ENCODE results near the gene ATP2A1. TPM values are rescaled to one million over a fixed set of nuclear protein-coding genes. Genes with fewer than 3 reads are reported as not detected.
A peak's percentile ranks its signal among the peaks of the same experiment; 100 is the strongest.

ATP2A1 gene
- total and polyA plus RNA-seq, 2 of the 13 experiments (the other 11 are each of a cell fraction or from before 2014, with no cell fraction given), result 3.2 to 12.5 TPM

DNA sequence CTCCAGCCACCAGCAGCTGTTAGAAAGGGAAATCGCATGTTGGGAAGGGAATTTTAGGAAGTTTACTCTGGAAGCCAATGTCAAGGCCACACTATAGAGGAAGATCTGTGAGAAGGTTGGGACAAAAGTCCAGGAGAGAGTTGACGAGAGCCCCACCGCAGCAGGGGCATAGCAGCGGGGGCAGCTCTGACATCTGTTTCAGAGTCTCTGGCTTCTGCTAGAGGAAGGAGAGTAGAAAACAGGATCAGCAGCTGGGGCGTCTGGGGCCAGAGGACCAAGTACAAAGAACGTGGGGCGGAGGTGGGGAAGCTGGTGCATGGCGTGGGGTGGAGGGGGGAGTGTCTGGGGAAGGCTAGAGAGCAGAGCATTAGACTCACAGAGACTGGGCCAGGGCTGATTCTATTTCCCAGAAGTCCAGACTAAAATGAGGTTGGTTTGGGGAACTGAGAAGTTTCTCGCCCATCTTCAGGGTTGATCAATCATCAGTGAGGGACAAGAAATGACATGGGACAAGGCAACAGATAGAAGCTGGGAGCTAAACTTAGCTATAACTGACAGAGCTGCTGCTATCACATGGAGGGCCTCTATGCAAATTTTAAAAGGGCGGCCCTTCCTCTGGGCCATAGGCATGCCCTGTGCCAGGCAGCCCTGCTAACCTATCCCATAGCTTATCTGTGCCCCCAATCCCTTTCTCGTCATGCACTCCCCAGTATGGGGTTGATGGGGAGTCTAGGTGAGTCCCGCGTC, 45.5 kb downstream of the ATP2A1 start (continued):
- TF ChIP-seq, protein P1, sequence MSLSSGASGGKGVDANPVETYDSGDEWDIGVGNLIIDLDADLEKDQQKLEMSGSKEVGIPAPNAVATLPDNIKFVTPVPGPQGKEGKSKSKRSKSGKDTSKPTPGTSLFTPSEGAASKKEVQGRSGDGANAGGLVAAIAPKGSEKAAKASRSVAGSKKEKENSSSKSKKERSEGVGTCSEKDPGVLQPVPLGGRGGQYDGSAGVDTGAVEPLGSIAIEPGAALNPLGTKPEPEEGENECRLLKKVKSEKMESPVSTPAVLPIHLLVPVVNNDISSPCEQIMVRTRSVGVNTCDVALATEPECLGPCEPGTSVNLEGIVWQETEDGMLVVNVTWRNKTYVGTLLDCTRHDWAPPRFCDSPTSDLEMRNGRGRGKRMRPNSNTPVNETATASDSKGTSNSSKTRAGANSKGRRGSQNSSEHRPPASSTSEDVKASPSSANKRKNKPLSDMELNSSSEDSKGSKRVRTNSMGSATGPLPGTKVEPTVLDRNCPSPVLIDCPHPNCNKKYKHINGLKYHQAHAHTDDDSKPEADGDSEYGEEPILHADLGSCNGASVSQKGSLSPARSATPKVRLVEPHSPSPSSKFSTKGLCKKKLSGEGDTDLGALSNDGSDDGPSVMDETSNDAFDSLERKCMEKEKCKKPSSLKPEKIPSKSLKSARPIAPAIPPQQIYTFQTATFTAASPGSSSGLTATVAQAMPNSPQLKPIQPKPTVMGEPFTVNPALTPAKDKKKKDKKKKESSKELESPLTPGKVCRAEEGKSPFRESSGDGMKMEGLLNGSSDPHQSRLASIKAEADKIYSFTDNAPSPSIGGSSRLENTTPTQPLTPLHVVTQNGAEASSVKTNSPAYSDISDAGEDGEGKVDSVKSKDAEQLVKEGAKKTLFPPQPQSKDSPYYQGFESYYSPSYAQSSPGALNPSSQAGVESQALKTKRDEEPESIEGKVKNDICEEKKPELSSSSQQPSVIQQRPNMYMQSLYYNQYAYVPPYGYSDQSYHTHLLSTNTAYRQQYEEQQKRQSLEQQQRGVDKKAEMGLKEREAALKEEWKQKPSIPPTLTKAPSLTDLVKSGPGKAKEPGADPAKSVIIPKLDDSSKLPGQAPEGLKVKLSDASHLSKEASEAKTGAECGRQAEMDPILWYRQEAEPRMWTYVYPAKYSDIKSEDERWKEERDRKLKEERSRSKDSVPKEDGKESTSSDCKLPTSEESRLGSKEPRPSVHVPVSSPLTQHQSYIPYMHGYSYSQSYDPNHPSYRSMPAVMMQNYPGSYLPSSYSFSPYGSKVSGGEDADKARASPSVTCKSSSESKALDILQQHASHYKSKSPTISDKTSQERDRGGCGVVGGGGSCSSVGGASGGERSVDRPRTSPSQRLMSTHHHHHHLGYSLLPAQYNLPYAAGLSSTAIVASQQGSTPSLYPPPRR (CRISPR knock-in tag; IDR thresholded peaks at IDR 0.05; ENCODE audit: borderline replicate concordance), result peak; percentile 57; the same call in 1 of the 2 replicates
- peak; percentile 30; the same call in 1 of the 2 replicates for TF ChIP-seq ZNF292 (CRISPR knock-in tag; IDR thresholded peaks at IDR 0.05; ENCODE audit: borderline replicate concordance, low read depth)
- TF ChIP-seq SMAD1 (CRISPR knock-in tag; IDR thresholded peaks at IDR 0.05; ENCODE audit: borderline replicate concordance, low read depth), result no peak
- TF ChIP-seq RFXAP (CRISPR knock-in tag; IDR thresholded peaks at IDR 0.05; ENCODE audit: borderline replicate concordance), result 0 out of 2 replicates have a peak, but pooled peaks have one; percentile 50
- peak; percentile 74 for TF ChIP-seq TEAD3 (CRISPR knock-in tag; optimal IDR thresholded peaks at IDR 0.05; ENCODE audit: borderline replicate concordance)
- 0 out of 2 replicates have a peak, but pooled peaks have one; percentile 31 for TF ChIP-seq ZMYM4 (CRISPR knock-in tag; IDR thresholded peaks at IDR 0.05)
- TF ChIP-seq SCMH1 (CRISPR knock-in tag; IDR thresholded peaks at IDR 0.05; ENCODE audit: borderline replicate concordance), result no peak
- no peak for TF ChIP-seq NFYB (CRISPR knock-in tag; IDR thresholded peaks at IDR 0.05)
- TF ChIP-seq ELF4 (CRISPR knock-in tag; IDR thresholded peaks at IDR 0.05; ENCODE audit: borderline replicate concordance), result peak; percentile 64; the same call in 1 of the 2 replicates
- TF ChIP-seq, protein P2, sequence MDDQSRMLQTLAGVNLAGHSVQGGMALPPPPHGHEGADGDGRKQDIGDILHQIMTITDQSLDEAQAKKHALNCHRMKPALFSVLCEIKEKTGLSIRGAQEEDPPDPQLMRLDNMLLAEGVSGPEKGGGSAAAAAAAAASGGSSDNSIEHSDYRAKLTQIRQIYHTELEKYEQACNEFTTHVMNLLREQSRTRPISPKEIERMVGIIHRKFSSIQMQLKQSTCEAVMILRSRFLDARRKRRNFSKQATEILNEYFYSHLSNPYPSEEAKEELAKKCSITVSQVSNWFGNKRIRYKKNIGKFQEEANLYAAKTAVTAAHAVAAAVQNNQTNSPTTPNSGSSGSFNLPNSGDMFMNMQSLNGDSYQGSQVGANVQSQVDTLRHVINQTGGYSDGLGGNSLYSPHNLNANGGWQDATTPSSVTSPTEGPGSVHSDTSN (CRISPR knock-in tag; IDR thresholded peaks at IDR 0.05; ENCODE audit: borderline replicate concordance), result no peak
- TF ChIP-seq ZNF468 (CRISPR knock-in tag; IDR thresholded peaks at IDR 0.05), result no peak
- TF ChIP-seq MATR3 (CRISPR knock-in tag; IDR thresholded peaks at IDR 0.05), result no peak
- TF ChIP-seq TCF12 (IDR thresholded peaks at IDR 0.05), result no peak
- TF ChIP-seq TCF12 (CRISPR knock-in tag; IDR thresholded peaks at IDR 0.05), result 0 out of 2 replicates have a peak, but pooled peaks have one; percentile 9
- TF ChIP-seq, protein P3, sequence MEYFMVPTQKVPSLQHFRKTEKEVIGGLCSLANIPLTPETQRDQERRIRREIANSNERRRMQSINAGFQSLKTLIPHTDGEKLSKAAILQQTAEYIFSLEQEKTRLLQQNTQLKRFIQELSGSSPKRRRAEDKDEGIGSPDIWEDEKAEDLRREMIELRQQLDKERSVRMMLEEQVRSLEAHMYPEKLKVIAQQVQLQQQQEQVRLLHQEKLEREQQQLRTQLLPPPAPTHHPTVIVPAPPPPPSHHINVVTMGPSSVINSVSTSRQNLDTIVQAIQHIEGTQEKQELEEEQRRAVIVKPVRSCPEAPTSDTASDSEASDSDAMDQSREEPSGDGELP (IDR thresholded peaks at IDR 0.05; ENCODE audit: borderline replicate concordance, low read depth), result peak; percentile 74
- TF ChIP-seq FOXM1 (CRISPR knock-in tag; IDR thresholded peaks at IDR 0.05), result no peak
- peak in 1 of 2 experiments; percentile 55; a peak in 1 of 4 replicates for TF ChIP-seq EP300 (IDR thresholded peaks at IDR 0.05; ENCODE audit: low read depth in 2 of 2, low read length in 2 of 2)
- TF ChIP-seq EP300 (CRISPR knock-in tag; IDR thresholded peaks at IDR 0.05; ENCODE audit: borderline replicate concordance), result no peak
- TF ChIP-seq CREB1 (IDR thresholded peaks at IDR 0.05), result no peak
- 0 out of 2 replicates have a peak, but pooled peaks have one; percentile 3 for TF ChIP-seq CREB1 (CRISPR knock-in tag; IDR thresholded peaks at IDR 0.05)
- no peak for TF ChIP-seq ZNF326 (CRISPR knock-in tag; IDR thresholded peaks at IDR 0.05; ENCODE audit: borderline replicate concordance)
- 0 out of 2 replicates have a peak, but pooled peaks have one; percentile 54 for TF ChIP-seq ZNF337 (CRISPR knock-in tag; IDR thresholded peaks at IDR 0.05; ENCODE audit: borderline replicate concordance, low read depth)
- TF ChIP-seq SAP130 (CRISPR knock-in tag; IDR thresholded peaks at IDR 0.05; ENCODE audit: low read depth), result peak; percentile 79
- TF ChIP-seq ZNF749 (CRISPR knock-in tag; IDR thresholded peaks at IDR 0.05; ENCODE audit: borderline replicate concordance), result 0 out of 2 replicates have a peak, but pooled peaks have one; percentile 32

All from HepG2 (cell line).